ENCODE data around the gene BAHCC1.

BAHCC1 gene

GRCh38 chr17:81481815-81482505, 86.7 kb downstream of the BAHCC1 start:
- DNase-seq = no peak

- DNase-seq = no peak
Measured at GRCh38 chr17:81482673-81483072, 87.4 kb downstream of the BAHCC1 start.

GRCh38 chr17:81483085-81483861, 88.0 kb downstream of the BAHCC1 start:
- DNase-seq = no peak

GRCh38 chr17:81483862-81484194, 88.6 kb downstream of the BAHCC1 start:
- no peak for DNase-seq

GRCh38 chr17:81484195-81484979, 89.1 kb downstream of the BAHCC1 start:
- peak; percentile 68 to 84 (median 78) for DNase-seq

GRCh38 chr17:81486199-81486810, 91.0 kb downstream of the BAHCC1 start:
- no peak for DNase-seq

GRCh38 chr17:81487089-81487486, 91.8 kb downstream of the BAHCC1 start:
- DNase-seq = no peak

GRCh38 chr17:81487487-81488275, 92.4 kb downstream of the BAHCC1 start:
- peak; percentile 53 to 79 (median 68) for DNase-seq

GRCh38 chr17:81488276-81488860, 93.1 kb downstream of the BAHCC1 start:
- DNase-seq = no peak

GRCh38 chr17:81489012-81489997, 94.0 kb downstream of the BAHCC1 start:
- no peak for DNase-seq

- DNase-seq = no peak
Measured at GRCh38 chr17:81489998-81490992, 95.0 kb downstream of the BAHCC1 start.

- no peak for DNase-seq
Measured at GRCh38 chr17:81491181-81491581, 95.9 kb downstream of the BAHCC1 start.

GRCh38 chr17:81491761-81492160, 96.5 kb downstream of the BAHCC1 start:
- DNase-seq = no peak

GRCh38 chr17:81492202-81492601, 96.9 kb downstream of the BAHCC1 start:
- no peak for DNase-seq

- DNase-seq = no peak
Measured at GRCh38 chr17:81492706-81493105, 97.4 kb downstream of the BAHCC1 start.

GRCh38 chr17:81493198-81494038, 98.2 kb downstream of the BAHCC1 start:
- DNase-seq = no peak

- no peak for DNase-seq
Measured at GRCh38 chr17:81494626-81495377, 99.5 kb downstream of the BAHCC1 start.

Data from T-helper 1 cell (primary cell).